Measurements from ENCODE around the gene JCHAIN.
A peak's percentile ranks its signal among the peaks of the same experiment; 100 is the strongest.
"Not testable (repeated sequence)": the region's sequence is repeated elsewhere in the genome, so short reads cannot be mapped to it uniquely, and the experiment has no call there.

Gene JCHAIN
- total RNA-seq: 0 to 0.07 reads per million in 2 donors

GRCh38 chr4:70666369-70666768, at the start of gene JCHAIN:
Gene JCHAIN (minus strand): TSS chr4:70666508. CDS start chr4:70666490, 18 bp downstream.
- DNase-seq: no peak

DNA sequence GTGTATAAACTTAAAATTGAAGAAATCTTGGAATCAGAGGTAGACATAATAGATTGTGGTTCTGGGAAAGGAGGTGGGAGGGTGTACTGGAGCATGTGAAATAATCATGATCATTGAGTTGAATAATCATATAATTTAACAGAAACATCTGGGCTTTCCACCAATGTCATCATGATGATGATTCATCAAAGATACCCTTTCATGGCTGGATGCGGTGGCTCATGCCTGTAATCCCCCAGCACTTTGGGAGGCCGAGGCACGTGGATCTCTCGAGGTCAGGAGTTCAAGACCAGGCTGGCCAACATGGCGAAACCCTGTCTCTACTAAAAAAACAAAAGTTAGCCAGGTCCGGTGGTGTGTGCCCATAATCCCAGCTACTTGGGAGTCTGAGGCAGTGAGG, 48.8 kb upstream of the JCHAIN start:
- no peak for DNase-seq

- no peak for DNase-seq
Measured at GRCh38 chr4:70714079-70714887, 48.0 kb upstream of the JCHAIN start.

DNA sequence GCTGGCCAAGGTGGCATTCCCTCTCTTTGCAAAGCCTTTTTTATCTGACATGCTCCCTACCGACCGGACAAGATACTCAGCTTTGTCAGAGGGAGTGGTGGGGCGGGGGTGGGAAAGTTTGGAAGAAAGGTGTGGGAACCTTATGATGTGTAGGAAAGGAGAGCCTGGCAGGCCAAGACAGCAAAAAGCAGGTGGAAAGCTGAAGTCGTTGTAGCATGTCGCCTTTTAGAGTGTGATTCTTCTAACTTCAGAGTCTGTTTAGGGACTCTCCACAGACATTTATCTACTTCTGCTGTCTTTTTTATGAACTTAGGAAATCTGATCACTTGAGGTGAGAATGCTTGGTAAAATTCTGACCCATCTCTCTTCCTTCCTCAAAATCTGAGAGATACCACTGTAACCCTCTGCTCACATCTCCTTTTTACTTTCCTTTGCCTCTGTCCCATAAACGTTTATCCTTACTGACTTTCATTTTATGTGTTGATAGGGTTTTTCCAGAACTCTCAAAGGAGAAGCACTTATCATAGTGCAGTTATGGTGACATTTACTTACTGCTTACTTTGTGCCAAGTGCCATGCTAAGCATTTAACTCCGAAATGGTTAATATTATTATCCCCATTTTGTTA, 47.3 kb upstream of the JCHAIN start:
- DNase-seq: no peak

DNA sequence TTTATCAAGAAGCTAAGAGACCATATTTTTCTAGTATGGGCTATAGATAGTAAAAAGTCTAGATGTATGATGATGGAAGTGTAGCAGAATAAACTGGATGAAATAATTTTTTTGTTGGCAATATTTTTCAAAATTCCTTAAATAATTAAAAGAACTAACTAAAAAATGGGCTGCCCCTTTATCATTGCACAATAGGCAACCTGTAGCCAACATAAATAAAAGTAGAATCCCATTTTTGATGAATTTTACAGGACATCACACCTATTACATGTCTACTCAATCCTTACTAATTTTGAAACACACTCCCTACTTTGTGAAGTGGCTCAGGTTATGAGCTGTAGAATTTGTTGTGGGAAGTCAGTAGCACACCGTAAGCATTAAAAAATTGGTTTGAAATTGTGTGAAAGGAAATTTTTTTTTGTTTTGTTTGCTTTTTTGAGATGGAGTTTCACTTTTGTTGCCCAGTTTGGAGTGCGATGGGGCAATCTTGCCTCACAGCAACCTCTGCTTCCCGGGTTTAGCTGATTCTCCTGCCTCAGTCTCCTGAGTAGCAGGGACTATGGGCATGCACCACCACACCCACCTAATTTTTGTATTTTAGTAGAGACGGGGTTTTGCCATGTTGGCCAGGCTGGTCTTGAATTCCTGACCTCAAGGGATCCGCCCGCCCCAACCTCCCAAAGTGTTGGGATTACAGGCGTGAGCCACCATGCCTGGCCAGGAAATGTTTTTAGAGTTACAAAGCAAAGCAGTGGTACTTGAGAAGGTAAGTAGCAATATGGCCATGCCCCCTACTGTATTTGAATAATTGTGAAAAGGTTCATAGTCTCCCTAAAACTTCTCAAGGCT, 46.5 kb upstream of the JCHAIN start:
- DNase-seq: no peak

GRCh38 chr4:70712150-70712549, 45.8 kb upstream of the JCHAIN start:
- no peak for DNase-seq

- DNase-seq: no peak
Measured at GRCh38 chr4:70711599-70711998, 45.3 kb upstream of the JCHAIN start.

GRCh38 chr4:70709611-70710205, 43.4 kb upstream of the JCHAIN start:
- DNase-seq: no peak

- DNase-seq: no peak
Measured at GRCh38 chr4:70706516-70706915, 40.2 kb upstream of the JCHAIN start.

DNA sequence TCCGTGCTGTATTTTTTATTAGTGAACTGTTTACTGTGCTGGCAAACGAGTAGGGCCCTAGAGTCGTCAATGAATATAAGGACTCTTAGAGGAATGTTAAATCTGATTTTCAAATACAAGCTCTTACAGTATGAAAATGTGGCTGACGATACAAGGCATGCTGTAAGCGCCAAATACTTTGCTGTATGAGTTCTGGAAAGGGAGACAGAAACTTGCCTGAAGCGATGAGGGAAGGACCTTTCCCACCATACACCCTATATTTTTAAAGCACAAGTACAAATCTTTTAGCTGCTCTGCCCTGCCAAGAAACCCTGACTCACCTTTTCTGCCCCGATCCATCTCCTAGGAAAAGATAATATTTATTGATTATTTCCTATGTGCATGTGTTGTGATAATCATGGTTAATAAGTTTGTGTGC, 39.7 kb upstream of the JCHAIN start:
- DNase-seq: no peak

- DNase-seq: peak; percentile 70
Measured at GRCh38 chr4:70705183-70706043, 39.1 kb upstream of the JCHAIN start.

GRCh38 chr4:70704931-70705182, 38.5 kb upstream of the JCHAIN start:
- DNase-seq: no peak

GRCh38 chr4:70704215-70704930, 38.1 kb upstream of the JCHAIN start:
- peak; percentile 63 for DNase-seq

DNA sequence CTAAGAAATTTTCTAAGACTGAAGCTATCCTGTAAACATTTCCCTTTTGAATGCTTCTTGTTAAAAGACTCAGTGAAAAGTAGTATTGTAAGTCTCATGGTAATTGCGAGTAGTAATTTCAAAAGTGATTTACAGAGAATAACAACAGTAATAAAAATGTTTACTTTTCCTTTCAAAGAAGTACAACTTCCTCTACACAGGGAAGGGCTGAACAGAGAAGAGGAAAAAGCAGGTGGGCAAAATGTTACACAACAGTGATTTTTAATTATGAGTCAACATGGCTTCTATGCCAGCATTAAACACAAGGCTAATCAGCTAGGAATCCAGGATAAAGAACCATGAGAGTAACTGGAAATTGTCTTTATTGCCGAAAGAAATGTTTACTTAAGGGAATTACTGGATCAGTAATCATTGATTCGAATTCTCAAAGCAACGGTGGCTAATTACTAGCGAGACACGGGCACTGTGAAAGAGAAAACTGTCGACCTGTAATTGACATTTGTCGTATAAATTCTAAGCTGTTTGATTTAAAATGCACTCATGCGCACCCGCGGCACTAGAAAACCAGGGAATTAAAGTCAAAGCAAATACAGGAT, 37.4 kb upstream of the JCHAIN start:
- DNase-seq: no peak

DNA sequence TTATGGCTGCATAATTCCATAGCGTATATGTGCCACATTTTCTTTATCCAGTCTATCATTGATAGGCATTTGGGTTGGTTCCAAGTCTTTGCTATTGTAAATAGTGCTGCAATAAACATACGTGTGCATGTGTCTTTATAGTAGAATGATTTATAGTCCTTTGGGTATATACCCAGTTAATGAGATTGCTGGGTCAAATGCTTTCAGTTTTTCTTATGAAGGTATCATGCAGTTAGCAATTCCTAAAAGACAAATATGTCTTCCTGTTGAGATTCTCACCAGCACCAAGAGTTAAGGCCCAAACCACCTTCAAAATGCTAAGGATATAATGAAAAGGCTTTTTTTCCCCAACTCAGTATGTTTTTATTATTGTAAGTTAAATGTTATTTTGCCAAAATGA, 36.3 kb upstream of the JCHAIN start:
- not testable (repeated sequence) for DNase-seq

DNA sequence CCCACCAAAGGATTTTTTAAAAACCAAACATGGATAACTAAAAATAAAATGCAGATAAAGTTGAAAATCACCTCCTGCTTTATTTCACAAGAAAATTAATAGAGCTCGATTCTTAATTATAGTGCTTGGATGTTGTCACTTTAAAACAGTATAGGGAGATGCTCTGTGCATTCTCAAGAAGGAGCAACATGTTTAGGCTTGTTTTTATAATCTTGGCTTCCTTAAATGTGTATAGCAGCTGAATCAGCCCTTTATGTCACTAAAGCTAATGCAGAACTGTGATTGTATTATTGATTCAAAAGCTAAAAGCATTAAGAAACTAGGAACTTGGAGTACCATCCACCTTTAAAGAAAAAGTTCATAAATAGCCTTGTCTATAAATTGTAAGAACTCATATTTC, 35.0 kb upstream of the JCHAIN start:
- no peak for DNase-seq

DNA sequence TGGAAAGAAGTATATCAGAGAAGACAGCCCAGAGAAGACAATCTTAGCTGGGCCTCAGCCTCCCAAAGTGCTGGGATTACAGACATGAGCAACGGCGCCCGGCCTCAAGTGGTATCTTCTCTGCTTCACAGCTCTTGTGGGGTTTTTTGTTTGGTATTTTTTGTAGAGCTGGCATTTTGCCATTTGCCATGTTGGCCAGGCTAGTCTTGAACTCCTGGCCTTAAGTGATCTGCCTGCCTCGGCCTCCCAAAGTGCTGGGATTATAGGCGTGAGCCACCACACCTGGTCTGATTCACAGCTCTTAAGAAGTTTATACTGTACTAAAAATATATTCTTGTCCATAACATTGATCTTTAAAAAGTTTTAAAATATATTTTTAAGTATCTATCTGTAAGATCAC, 34.4 kb upstream of the JCHAIN start:
- DNase-seq: no peak

DNA sequence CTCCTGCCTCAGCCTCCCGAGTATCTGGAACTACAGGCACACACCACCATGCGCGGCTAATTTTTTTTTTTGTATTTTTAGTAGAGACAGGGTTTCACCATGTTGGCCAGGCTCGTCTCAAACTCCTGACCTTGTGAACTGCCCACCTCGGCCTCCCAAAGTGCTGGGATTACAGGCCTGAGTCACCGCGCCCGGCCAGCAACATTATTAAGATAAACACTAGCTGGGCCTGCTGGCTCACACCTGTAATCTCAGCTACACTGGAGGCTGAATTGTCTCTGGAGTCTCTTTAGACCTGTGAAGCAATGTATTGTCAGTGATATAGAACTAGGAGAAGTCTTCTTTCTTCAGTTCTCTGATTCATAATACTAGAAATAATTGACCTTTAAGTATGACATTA, 32.1 kb upstream of the JCHAIN start:
- not testable (repeated sequence) for DNase-seq

DNA sequence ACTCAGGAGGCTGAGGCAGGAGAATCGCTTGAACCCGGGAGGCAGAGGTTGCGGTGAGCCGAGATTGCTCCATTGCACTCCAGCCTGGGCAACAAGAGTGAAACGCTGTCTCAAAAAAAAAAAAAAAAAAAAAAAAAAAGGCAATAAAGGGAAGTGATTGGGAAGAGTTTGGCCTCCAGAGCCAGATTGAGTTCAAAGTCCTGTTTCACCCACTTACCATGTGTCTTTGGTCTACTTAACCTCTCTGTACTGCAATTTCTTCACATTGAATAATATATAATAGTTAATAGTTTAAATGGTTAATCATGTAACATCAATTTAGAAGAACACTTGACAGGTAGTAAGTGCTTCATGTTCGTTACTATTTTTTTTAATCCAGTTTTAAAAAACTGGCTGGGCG, 28.3 kb upstream of the JCHAIN start:
- not testable (repeated sequence) for DNase-seq

DNA sequence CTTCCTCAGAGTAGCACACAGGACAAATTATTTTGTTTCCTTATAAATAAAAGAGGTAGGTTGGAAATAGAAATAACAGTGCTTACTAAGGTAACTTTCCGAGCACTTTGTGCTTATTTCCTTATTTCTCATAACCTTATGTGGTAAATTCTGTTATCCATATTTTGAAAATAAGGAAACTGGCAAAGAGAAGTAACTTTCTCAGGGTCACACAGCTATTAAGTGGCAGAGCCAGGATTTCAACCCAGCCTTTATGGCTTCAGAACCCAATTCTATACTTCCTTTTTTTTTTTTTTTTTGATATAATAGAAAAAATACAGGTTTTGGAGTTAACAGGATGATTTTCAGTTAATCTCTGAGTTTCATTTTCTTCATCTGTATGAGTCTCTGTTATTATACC, 25.4 kb upstream of the JCHAIN start:
- DNase-seq: no peak

- DNase-seq: no peak
Measured at GRCh38 chr4:70688795-70689231, 22.5 kb upstream of the JCHAIN start.

Measured in T-helper 9 cell (primary cell).